ENCODE results near the gene KLHL12. TPM values are rescaled to one million over a fixed set of nuclear protein-coding genes. Genes with fewer than 3 reads are reported as not detected.
"Not testable (repeated sequence)": the region's sequence is repeated elsewhere in the genome, so short reads cannot be mapped to it uniquely, and the experiment has no call there.

Gene KLHL12
- total RNA-seq, 1 experiment from 2014 or later: 17.8 TPM

- Histone ChIP-seq H3K36me3 (ENCODE audit: insufficient read depth, low read length, poor library complexity, severe bottlenecking) (peaks cover 25% of the 10 kb centered on the region), H3K4me1 (ENCODE audit: insufficient read depth, low read length, poor library complexity, severe bottlenecking) (no peaks in the 10 kb centered on the region), H3K4me3 (ENCODE audit: low read depth, low read length, poor library complexity, severe bottlenecking) (no peak overlapping the region), H3K27me3 (replicated peaks; ENCODE audit: insufficient read depth, low read depth, low read length, poor library complexity) (no peaks in the 10 kb centered on the region), H3K27ac (ENCODE audit: low read depth, low read length, poor library complexity, severe bottlenecking) (no peak overlapping the region), H3K9me3 (ENCODE audit: low read depth, low read length, poor library complexity, severe bottlenecking) (no peaks in the 10 kb centered on the region)
- no peak for DNase-seq (ENCODE audit: low spot score)
- intact Hi-C loops (cut with micrococcal nuclease; ENCODE audit: unreplicated experiment): no loop called here
- no peak for TF ChIP-seq EZH2 (IDR thresholded peaks at IDR 0.05; ENCODE audit: borderline replicate concordance, low read depth, low read length, poor library complexity, severe bottlenecking)
- TF ChIP-seq CTCF (conservative IDR thresholded peaks at IDR 0.05; ENCODE audit: low read depth, low read length): no peak
- ChIA-PET CTCF (no interaction called here), POLR2A (ENCODE audit: low non-redundant PET) (no interaction called here)
- no TSS peak for BruUV-seq (replicated peaks)
Observed at GRCh38 chr1:202908998-202909397, 18.0 kb downstream of the KLHL12 start.

GRCh38 chr1:202905331-202905730 lies 21.7 kb downstream of the KLHL12 start:
- Histone ChIP-seq H3K27me3 (replicated peaks; ENCODE audit: insufficient read depth, low read depth, low read length, poor library complexity) (no peaks in the 10 kb centered on the region), H3K4me1 (ENCODE audit: insufficient read depth, low read length, poor library complexity, severe bottlenecking) (no peaks in the 10 kb centered on the region), H3K27ac (ENCODE audit: low read depth, low read length, poor library complexity, severe bottlenecking) (no peak overlapping the region), H3K9me3 (ENCODE audit: low read depth, low read length, poor library complexity, severe bottlenecking) (no peaks in the 10 kb centered on the region), H3K36me3 (ENCODE audit: insufficient read depth, low read length, poor library complexity, severe bottlenecking) (peaks cover 19% of the 10 kb centered on the region), H3K4me3 (ENCODE audit: low read depth, low read length, poor library complexity, severe bottlenecking) (no peak overlapping the region)
- ChIA-PET CTCF (no interaction called here), POLR2A (ENCODE audit: low non-redundant PET) (no interaction called here)
- DNase-seq (ENCODE audit: low spot score): no peak
- no TSS peak for BruUV-seq (replicated peaks)
- no peak for TF ChIP-seq EZH2 (IDR thresholded peaks at IDR 0.05; ENCODE audit: borderline replicate concordance, low read depth, low read length, poor library complexity, severe bottlenecking)
- TF ChIP-seq CTCF (conservative IDR thresholded peaks at IDR 0.05; ENCODE audit: low read depth, low read length): no peak
- intact Hi-C loops (cut with micrococcal nuclease; ENCODE audit: unreplicated experiment): no loop called here

GRCh38 chr1:202903808-202904207 lies 23.2 kb downstream of the KLHL12 start:
- H3K27me3 ChIP-seq (replicated peaks; ENCODE audit: insufficient read depth, low read depth, low read length, poor library complexity); H3K4me3 ChIP-seq (ENCODE audit: low read depth, low read length, poor library complexity, severe bottlenecking); intact Hi-C loops (cut with micrococcal nuclease; ENCODE audit: unreplicated experiment); CTCF ChIA-PET; POLR2A ChIA-PET (ENCODE audit: low non-redundant PET); H3K4me1 ChIP-seq (ENCODE audit: insufficient read depth, low read length, poor library complexity, severe bottlenecking); DNase-seq (ENCODE audit: low spot score); H3K9me3 ChIP-seq (ENCODE audit: low read depth, low read length, poor library complexity, severe bottlenecking); BruUV-seq (replicated peaks); H3K27ac ChIP-seq (ENCODE audit: low read depth, low read length, poor library complexity, severe bottlenecking): not testable (repeated sequence)
- peaks cover 14% of the 10 kb centered on the region for H3K36me3 ChIP-seq (ENCODE audit: insufficient read depth, low read length, poor library complexity, severe bottlenecking)

GRCh38 chr1:202901555-202901954 lies 25.5 kb downstream of the KLHL12 start:
- no TSS peak for BruUV-seq (replicated peaks)
- ChIA-PET POLR2A (ENCODE audit: low non-redundant PET) (no interaction called here), CTCF (interaction anchor here (0.6 kb wide), 1 partner anchor 1843 kb away, joined by 4 read pairs; no protein-coding TSS in a partner anchor)
- H3K9me3 ChIP-seq (ENCODE audit: low read depth, low read length, poor library complexity, severe bottlenecking): no peaks in the 10 kb centered on the region
- no peaks in the 10 kb centered on the region for H3K27me3 ChIP-seq (replicated peaks; ENCODE audit: insufficient read depth, low read depth, low read length, poor library complexity)
- H3K36me3 ChIP-seq (ENCODE audit: insufficient read depth, low read length, poor library complexity, severe bottlenecking): peaks cover 2% of the 10 kb centered on the region
- no peaks in the 10 kb centered on the region for H3K4me1 ChIP-seq (ENCODE audit: insufficient read depth, low read length, poor library complexity, severe bottlenecking)
- H3K4me3 ChIP-seq (ENCODE audit: low read depth, low read length, poor library complexity, severe bottlenecking): no peak overlapping the region
- DNase-seq (ENCODE audit: low spot score): no peak
- TF ChIP-seq EZH2 (IDR thresholded peaks at IDR 0.05; ENCODE audit: borderline replicate concordance, low read depth, low read length, poor library complexity, severe bottlenecking): no peak
- TF ChIP-seq CTCF (conservative IDR thresholded peaks at IDR 0.05; ENCODE audit: low read depth, low read length): no peak
- intact Hi-C loops (cut with micrococcal nuclease; ENCODE audit: unreplicated experiment): no loop called here
- no peak overlapping the region for H3K27ac ChIP-seq (ENCODE audit: low read depth, low read length, poor library complexity, severe bottlenecking)
